HG02885 (cell line): ENCODE measurements around the gene FNDC7.
A peak's percentile ranks its signal among the peaks of the same experiment; 100 is the strongest.
"Not testable (repeated sequence)": the region's sequence is repeated elsewhere in the genome, so short reads cannot be mapped to it uniquely, and the experiment has no call there.

Source experiments
- ATAC-seq: cut with Tn5 transposase; IDR thresholded peaks from one replicate; pipeline ENCODE4 v1.9.1; 2021; ENCODE audit warnings: mild to moderate bottlenecking; ENCODE audit not compliant: unreplicated experiment, poor library complexity

Gene FNDC7

GRCh38 chr1:108712606-108713150 is at the start of gene FNDC7:
FNDC7 (plus strand) TSS chr1:108712908; CDS start chr1:108712934, 26 bp downstream.
- ATAC-seq = no peak

GRCh38 chr1:108663074-108663473 is 49.6 kb upstream of the FNDC7 start:
- ATAC-seq = no peak

- ATAC-seq = no peak
Observed at GRCh38 chr1:108664481-108664880, 48.2 kb upstream of the FNDC7 start.

- no peak for ATAC-seq
Observed at GRCh38 chr1:108665067-108665466, 47.6 kb upstream of the FNDC7 start.

- ATAC-seq = no peak
Observed at GRCh38 chr1:108665771-108666170, 46.9 kb upstream of the FNDC7 start.

- ATAC-seq = not testable (repeated sequence)
Observed at GRCh38 chr1:108667422-108667821, 45.3 kb upstream of the FNDC7 start.

- no peak for ATAC-seq
Observed at GRCh38 chr1:108668777-108669176, 43.9 kb upstream of the FNDC7 start.

GRCh38 chr1:108669679-108670078 is 43.0 kb upstream of the FNDC7 start:
- no peak for ATAC-seq

GRCh38 chr1:108670131-108670773 is 42.5 kb upstream of the FNDC7 start:
- ATAC-seq = no peak

GRCh38 chr1:108671143-108671542 is 41.6 kb upstream of the FNDC7 start:
- ATAC-seq = no peak

- no peak for ATAC-seq
Observed at GRCh38 chr1:108678706-108679105, 34.0 kb upstream of the FNDC7 start.

- ATAC-seq = no peak
Observed at GRCh38 chr1:108679586-108680213, 33.0 kb upstream of the FNDC7 start.

- ATAC-seq = not testable (repeated sequence)
Observed at GRCh38 chr1:108681701-108682100, 31.0 kb upstream of the FNDC7 start.

GRCh38 chr1:108685529-108685928 is 27.2 kb upstream of the FNDC7 start:
- ATAC-seq = no peak

- ATAC-seq = no peak
Observed at GRCh38 chr1:108686614-108687313, 25.9 kb upstream of the FNDC7 start.

- ATAC-seq = no peak
Observed at GRCh38 chr1:108691128-108691941, 21.4 kb upstream of the FNDC7 start.

- peak; percentile 94 for ATAC-seq
Observed at GRCh38 chr1:108691942-108692723, 20.6 kb upstream of the FNDC7 start, which contains the start of gene PRPF38B. PRPF38B (plus strand) TSS chr1:108692310; CDS start chr1:108692592, 282 bp downstream.

- ATAC-seq = peak; percentile 66
Observed at GRCh38 chr1:108692724-108693655, 19.7 kb upstream of the FNDC7 start.
